PC-9 (cell line): ENCODE measurements around the gene TEX53. TPM values are rescaled to one million over a fixed set of nuclear protein-coding genes. Genes with fewer than 3 reads are reported as not detected.

Experiments used
- BruUV-seq: library from RNA; stranded (reverse); fragments of 400-500 nt; replicated peaks from 2 replicates; lab custom pipeline; 2021; lab: Mats Ljungman, UMichigan
- CTCF ChIA-PET: fragments of 300-600 bp; sonication (Branson Sonifier 250); formaldehyde crosslinking; loops from one replicate; lab custom pipeline; 2022; ENCODE audit warnings: antibody characterized with exemption; lab: Charles Lee
- POLR2A ChIA-PET: fragments of 300-600 bp; sonication (Branson Sonifier 250); formaldehyde crosslinking; loops from one replicate; lab custom pipeline; 2022; ENCODE audit warnings: antibody characterized with exemption; ENCODE audit not compliant: unreplicated experiment; lab: Charles Lee
- DNase-seq, 2 experiments: peaks; one replicate each; pipeline versions ENCODE4 v3.0.0 to v3.0.0-alpha.2; 2015 to 2022; ENCODE audit warnings: mixed read lengths in 1 of 2
- H2AFZ ChIP-seq: fragments of 200-600 bp; sonication (generic); 2 replicates; pipeline ENCODE4 v1.8.1; 2017; ENCODE audit warnings: antibody characterized with exemption
- H3F3A ChIP-seq: fragments of 200-600 bp; sonication (generic); 2 replicates; pipeline ENCODE4 v1.8.1; 2017; ENCODE audit warnings: antibody characterized with exemption, mild to moderate bottlenecking, low read depth; ENCODE audit not compliant: insufficient read depth
- H3K27ac ChIP-seq: fragments of 200-600 bp; sonication (generic); 2 replicates; pipeline ENCODE4 v1.6.1; 2016; ENCODE audit warnings: mixed run types
- H3K27me3 ChIP-seq: fragments of 200-600 bp; sonication (generic); 2 replicates; pipeline ENCODE4 v1.6.1; 2016; ENCODE audit warnings: low read depth, mixed run types; ENCODE audit not compliant: insufficient read depth
- H3K36me3 ChIP-seq: fragments of 200-600 bp; sonication (generic); 2 replicates; pipeline ENCODE4 v1.6.1; 2016; ENCODE audit warnings: low read depth, mixed run types
- H3K4me1 ChIP-seq: fragments of 200-600 bp; sonication (generic); replicated peaks from 2 replicates; pipeline ENCODE4 v1.6.1; 2016; ENCODE audit warnings: mixed run types; ENCODE audit not compliant: insufficient read depth
- H3K4me2 ChIP-seq: fragments of 200-600 bp; sonication (generic); 2 replicates; pipeline ENCODE4 v1.6.1; 2017; ENCODE audit warnings: mixed run types
- H3K4me3 ChIP-seq: fragments of 200-600 bp; sonication (generic); 2 replicates; pipeline ENCODE4 v1.6.1; 2016; ENCODE audit warnings: mixed run types
- H3K79me2 ChIP-seq: fragments of 200-600 bp; sonication (generic); 2 replicates; pipeline ENCODE4 v1.6.1; 2017; ENCODE audit warnings: low read depth, mixed run types
- H3K9me2 ChIP-seq: fragments of 200-600 bp; sonication (generic); 2 replicates; pipeline ENCODE4 v1.8.1; 2017; ENCODE audit warnings: mild to moderate bottlenecking; ENCODE audit not compliant: insufficient read depth
- H3K9me3 ChIP-seq: fragments of 200-600 bp; sonication (generic); 2 replicates; pipeline ENCODE4 v1.8.1; 2016; ENCODE audit warnings: low read depth; ENCODE audit not compliant: insufficient read depth
- H4K20me1 ChIP-seq: fragments of 200-600 bp; sonication (generic); 2 replicates; pipeline ENCODE4 v1.8.1; 2017; ENCODE audit not compliant: insufficient read depth
- EZH2 ChIP-seq: fragments of 200-600 bp; sonication (generic); IDR thresholded peaks from 2 replicates; pipeline ENCODE4 v1.8.0; 2017; ENCODE audit warnings: antibody characterized with exemption, low read depth
- intact Hi-C: fragments of 100-400 bp; cut with micrococcal nuclease; formaldehyde crosslinking; loops from one replicate; pipeline ENCODE4 v1.10.0; 2022; ENCODE audit not compliant: unreplicated experiment
- total RNA-seq: library from RNA; stranded (reverse); gene quantifications from 2 replicates; pipeline ENCODE4 v1.2.3, GENCODE V29; 2021
- TF ChIP-seq, protein P1 (sequence below): fragments of 200-600 bp; sonication (generic); conservative IDR thresholded peaks from 2 replicates; pipeline ENCODE4 v1.6.1; 2017; ENCODE audit warnings: mixed run types, antibody characterized with exemption, mild to moderate bottlenecking, moderate library complexity

TEX53 gene
- total RNA-seq, 1 experiment from 2014 or later: not detected

DNA sequence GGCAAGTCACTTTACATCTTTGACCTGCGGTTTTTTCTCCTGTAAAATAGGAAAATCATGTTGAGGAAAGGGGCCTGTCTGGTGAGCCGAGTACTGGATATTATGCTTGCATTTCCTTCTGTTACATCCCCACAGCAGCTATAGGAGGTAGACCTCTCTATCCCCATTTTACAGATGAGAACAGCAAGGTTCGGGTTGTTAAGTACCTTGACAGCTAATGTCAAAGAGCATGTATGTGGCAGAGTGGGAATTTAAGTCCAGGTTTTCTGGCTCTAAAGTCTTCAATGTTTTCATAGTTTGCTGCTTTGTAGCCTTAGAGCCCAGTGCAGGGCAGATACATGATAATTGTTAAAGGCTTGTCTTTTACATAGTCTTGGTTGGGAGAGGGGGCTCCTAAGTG is 43.7 kb downstream of the TEX53 start:
- Histone ChIP-seq H3K4me1 (peaks cover 32% of the 10 kb centered on the region), H3K4me3 (no peak overlapping the region), H3K27me3 (no peaks in the 10 kb centered on the region), H2AFZ (no peak overlapping the region), H4K20me1 (no peaks in the 10 kb centered on the region), H3K36me3 (no peaks in the 10 kb centered on the region), H3F3A (peaks cover 23% of the 10 kb centered on the region; the same call in 1 of the 2 replicates), H3K4me2 (no peak overlapping the region), H3K27ac (no peak overlapping the region), H3K9me3 (no peaks in the 10 kb centered on the region), H3K9me2 (no peaks in the 10 kb centered on the region), H3K79me2 (peaks cover 21% of the 10 kb centered on the region)
- no peak for DNase-seq
- intact Hi-C loops: no loop called here
- TF ChIP-seq, protein P1, sequence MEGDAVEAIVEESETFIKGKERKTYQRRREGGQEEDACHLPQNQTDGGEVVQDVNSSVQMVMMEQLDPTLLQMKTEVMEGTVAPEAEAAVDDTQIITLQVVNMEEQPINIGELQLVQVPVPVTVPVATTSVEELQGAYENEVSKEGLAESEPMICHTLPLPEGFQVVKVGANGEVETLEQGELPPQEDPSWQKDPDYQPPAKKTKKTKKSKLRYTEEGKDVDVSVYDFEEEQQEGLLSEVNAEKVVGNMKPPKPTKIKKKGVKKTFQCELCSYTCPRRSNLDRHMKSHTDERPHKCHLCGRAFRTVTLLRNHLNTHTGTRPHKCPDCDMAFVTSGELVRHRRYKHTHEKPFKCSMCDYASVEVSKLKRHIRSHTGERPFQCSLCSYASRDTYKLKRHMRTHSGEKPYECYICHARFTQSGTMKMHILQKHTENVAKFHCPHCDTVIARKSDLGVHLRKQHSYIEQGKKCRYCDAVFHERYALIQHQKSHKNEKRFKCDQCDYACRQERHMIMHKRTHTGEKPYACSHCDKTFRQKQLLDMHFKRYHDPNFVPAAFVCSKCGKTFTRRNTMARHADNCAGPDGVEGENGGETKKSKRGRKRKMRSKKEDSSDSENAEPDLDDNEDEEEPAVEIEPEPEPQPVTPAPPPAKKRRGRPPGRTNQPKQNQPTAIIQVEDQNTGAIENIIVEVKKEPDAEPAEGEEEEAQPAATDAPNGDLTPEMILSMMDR: no peak
- TF ChIP-seq EZH2: no peak
- no TSS peak for BruUV-seq
- POLR2A ChIA-PET: no interaction called here
- CTCF ChIA-PET: no interaction called here

- Histone ChIP-seq H3K9me3 (no peaks in the 10 kb centered on the region), H4K20me1 (no peaks in the 10 kb centered on the region), H3K27me3 (no peaks in the 10 kb centered on the region), H3K4me2 (peak overlapping the region; percentile 90), H3F3A (peaks cover 23% of the 10 kb centered on the region; the same call in 1 of the 2 replicates), H3K27ac (no peak overlapping the region), H3K79me2 (peaks cover 21% of the 10 kb centered on the region), H3K4me3 (no peak overlapping the region), H3K4me1 (peaks cover 32% of the 10 kb centered on the region), H3K36me3 (no peaks in the 10 kb centered on the region), H2AFZ (no peak overlapping the region), H3K9me2 (no peaks in the 10 kb centered on the region)
- BruUV-seq: no TSS peak
- no peak for DNase-seq
- TF ChIP-seq EZH2: no peak
- TF ChIP-seq, protein P1: no peak
- CTCF ChIA-PET: no interaction called here
- intact Hi-C loops: no loop called here
- POLR2A ChIA-PET: no interaction called here
Observed at GRCh38 chr9:114613087-114613486, 44.5 kb downstream of the TEX53 start.

DNA sequence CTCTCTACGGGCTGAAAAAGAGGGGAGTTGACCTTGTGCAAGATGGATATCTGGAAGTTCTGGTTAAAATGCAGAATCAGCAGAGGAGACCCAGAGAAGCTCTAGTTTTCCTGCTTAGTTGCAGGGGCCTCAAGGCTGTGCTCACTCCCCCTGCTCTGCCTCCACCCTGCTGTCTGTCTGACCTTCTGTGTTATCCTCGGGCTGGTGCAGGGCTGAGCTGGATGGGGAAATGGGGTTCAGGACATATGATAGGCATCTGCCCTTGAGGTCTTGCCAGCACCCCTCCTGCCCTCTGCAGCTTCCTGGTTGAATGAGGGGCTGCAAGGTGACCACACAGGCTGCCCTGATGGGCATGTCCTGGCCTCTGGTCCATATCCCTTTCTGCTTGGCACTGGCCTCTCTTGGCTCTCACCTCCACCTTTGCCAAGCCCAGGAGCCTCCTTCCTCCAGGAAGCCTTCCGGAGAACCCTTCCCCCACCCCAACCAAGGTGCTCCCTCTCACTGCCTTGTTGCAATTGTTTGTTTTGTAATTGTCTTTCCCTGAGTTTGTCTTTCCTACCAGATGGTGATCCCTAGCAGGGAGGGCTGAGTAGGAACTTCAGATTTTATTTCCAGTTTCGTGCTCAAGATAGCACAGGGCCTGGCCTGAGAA is 45.2 kb downstream of the TEX53 start:
- peak overlapping the region; percentile 82 for H2AFZ ChIP-seq
- no peak for DNase-seq
- peaks cover 23% of the 10 kb centered on the region; the same call in 1 of the 2 replicates for H3F3A ChIP-seq
- peaks cover 21% of the 10 kb centered on the region for H3K79me2 ChIP-seq
- CTCF ChIA-PET: interaction anchor here (1.1 kb wide), 1 partner anchor 41 kb away, joined by 3 read pairs; no protein-coding TSS in a partner anchor
- H3K4me2 ChIP-seq: peak overlapping the region; percentile 90
- H3K9me2 ChIP-seq: no peaks in the 10 kb centered on the region
- peak overlapping the region; percentile 82 for H3K4me3 ChIP-seq
- no peaks in the 10 kb centered on the region for H4K20me1 ChIP-seq
- H3K36me3 ChIP-seq: no peaks in the 10 kb centered on the region
- POLR2A ChIA-PET: no interaction called here
- no peaks in the 10 kb centered on the region for H3K9me3 ChIP-seq
- intact Hi-C loops: no loop called here
- BruUV-seq: TSS peak; percentile 31
- no peaks in the 10 kb centered on the region for H3K27me3 ChIP-seq
- peaks cover 32% of the 10 kb centered on the region for H3K4me1 ChIP-seq
- no peak for TF ChIP-seq EZH2
- TF ChIP-seq, protein P1: no peak
- no peak overlapping the region for H3K27ac ChIP-seq
